ENCODE data around the gene JUND.

- TF ChIP-seq GATA2 (IDR thresholded peaks at IDR 0.05; ENCODE audit: low read depth, low read length) (no peak), GATA3 (IDR thresholded peaks at IDR 0.05; ENCODE audit: low read depth, low read length) (no peak)
These were observed 20.3 kb upstream of the JUND start for GRCh38 chr19:18301718-18302111.
